H4 (cell line): ENCODE results near the gene COL13A1. TPM values are rescaled to one million over a fixed set of nuclear protein-coding genes. Genes with fewer than 3 reads are reported as not detected.

Source experiments
- DNase-seq: peaks from one replicate; pipeline ENCODE4 v3.0.0-alpha.2; 2015; ENCODE audit warnings: low spot score
- total RNA-seq: library from RNA; depleted of rRNA; stranded (reverse); fragments of >200 nt; shearing (Covaris generic); gene quantifications from 2 replicates; pipeline ENCODE4 v1.2.3, GENCODE V29; 2014

The COL13A1 gene
- total RNA-seq, 1 experiment from 2014 or later, result 0.50 TPM

GRCh38 chr10:69885379-69886013, 83.8 kb downstream of the COL13A1 start:
- no peak for DNase-seq

- no peak for DNase-seq
Measured at GRCh38 chr10:69888882-69889584, 87.3 kb downstream of the COL13A1 start.

DNA sequence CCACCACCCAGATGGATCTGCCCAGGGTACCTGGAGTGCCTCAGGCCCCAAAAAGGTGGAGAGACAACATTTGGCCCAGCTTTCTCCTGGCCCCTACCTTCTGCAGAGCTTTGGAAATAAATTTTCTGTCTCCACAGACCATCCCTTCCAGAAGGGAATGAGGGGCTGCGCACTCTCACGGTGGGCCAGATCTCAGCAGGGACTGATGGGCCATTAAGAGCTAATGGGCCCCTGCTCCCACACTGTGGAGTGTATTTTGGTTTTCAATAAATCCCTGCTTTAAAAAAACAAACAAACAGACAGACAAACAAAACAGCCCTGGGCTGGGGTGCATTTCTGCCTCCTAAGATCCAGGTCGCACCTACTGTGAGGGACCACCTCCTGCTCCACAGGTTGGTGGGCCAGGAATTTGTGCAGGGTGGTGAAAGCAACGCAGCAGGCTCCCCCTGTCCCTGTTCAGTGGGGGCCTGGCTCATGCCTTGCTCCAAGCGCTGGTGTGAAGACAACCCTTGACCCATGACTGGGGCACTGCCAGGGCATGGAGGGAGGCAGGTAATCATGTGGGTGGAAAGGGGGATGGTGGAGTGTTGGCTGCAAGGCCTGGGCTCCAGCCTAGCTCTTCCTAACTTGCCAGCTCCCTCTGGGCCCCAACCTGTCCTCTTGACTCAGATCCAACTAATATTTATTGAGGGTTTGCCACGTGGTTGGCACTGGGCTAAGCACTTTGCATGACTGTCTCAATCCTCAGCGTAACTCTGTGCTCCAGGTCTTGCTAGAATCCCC, 88.5 kb downstream of the COL13A1 start:
- DNase-seq, result no peak

GRCh38 chr10:69891057-69891617, 89.4 kb downstream of the COL13A1 start:
- DNase-seq, result no peak

- DNase-seq, result no peak
Measured at GRCh38 chr10:69892406-69892805, 90.7 kb downstream of the COL13A1 start.

DNA sequence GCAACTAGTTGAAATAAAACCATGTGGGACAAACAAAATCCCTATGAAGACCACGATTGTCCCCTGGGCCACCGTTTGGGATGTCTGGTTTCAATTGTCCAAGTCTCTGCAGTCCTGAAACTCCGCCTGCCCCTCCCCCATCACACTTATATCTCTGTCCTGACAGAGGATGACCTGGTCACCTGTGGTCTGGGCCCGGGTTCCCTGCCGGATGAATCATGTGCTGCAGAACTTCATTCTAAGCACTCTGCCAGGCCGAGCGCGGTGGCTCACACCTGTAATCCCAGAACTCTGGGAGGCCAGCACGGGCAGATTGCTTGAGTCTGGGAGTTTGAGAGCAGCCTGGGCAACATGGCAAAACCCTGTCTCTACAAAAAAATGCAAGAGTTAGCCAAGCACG, 91.1 kb downstream of the COL13A1 start:
- no peak for DNase-seq

DNA sequence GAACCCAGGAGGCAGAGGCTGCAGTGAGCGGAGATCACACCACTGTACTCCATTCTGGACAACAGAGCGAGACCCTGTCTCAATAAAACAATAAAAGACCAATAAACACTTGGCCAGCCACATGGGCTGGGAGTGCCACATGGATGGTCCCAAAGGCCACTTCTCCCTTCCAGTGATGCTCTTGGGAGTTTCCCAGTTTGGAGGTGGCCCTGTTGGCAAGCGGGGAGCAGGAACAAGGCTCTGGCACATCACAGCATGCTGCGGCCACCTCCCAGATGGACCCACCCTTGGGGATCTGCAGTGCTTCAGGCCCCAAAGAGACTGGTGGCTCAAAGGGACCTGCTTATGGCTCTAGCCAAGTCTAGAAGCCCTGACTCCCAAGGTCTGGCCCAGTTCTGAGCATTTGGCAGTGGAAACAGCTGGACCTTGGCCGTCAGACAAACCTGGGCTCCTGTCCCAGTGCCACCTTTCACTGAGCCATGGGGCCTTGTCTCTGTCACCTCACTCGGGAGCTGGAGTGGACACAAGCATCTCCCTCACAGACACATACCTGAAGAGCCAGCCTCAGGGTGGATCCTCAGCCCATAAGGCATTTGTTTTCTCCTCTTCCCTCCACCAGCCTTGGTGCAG, 91.7 kb downstream of the COL13A1 start:
- no peak for DNase-seq

DNA sequence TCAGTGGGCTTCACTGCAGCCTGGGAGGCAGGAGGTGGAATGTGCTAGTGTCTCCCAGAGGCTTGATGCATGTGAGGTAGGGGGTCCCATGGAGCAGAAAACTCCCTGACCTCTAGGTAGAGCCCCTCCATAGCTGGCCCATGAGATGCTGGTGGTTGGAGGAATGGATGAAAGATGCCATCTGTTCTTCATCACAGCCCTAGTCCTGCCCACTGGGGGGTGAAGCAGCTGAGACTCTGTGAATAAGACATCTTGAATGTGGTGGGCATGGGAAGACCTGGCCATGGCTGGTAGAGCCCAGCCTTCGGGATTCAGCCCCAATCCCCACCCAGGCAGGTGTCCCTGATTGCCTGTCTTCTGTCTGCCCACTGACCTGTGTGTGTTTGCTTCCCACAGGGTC, 92.5 kb downstream of the COL13A1 start:
- DNase-seq, result no peak

- no peak for DNase-seq
Measured at GRCh38 chr10:69895759-69896158, 94.1 kb downstream of the COL13A1 start.

- no peak for DNase-seq
Measured at GRCh38 chr10:69896606-69897231, 95.0 kb downstream of the COL13A1 start.

GRCh38 chr10:69897432-69897831, 95.7 kb downstream of the COL13A1 start:
- DNase-seq, result no peak

- no peak for DNase-seq
Measured at GRCh38 chr10:69897999-69898398, 96.3 kb downstream of the COL13A1 start.

DNA sequence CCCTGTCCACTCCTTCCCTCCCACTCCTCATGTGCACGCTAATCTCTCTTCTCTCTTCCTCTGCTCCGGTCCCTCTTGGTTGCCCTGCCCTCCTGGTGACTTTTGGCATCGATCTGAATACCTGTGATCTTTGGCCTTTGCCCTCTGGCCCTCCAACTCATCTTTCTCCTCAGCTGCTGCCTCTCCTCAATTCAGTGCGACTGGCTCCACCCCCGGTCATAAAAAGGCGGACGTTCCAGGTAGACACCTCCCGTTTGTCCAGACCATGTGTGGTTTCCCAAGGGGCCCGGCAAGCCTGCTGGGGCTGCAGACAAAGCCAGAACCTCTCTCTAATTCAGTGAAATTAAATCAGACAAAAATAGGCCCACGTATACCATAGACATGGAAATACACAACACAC, 96.8 kb downstream of the COL13A1 start:
- no peak for DNase-seq

GRCh38 chr10:69898941-69899340, 97.2 kb downstream of the COL13A1 start:
- DNase-seq, result no peak

GRCh38 chr10:69899727-69900595, 98.3 kb downstream of the COL13A1 start:
- DNase-seq, result no peak

DNA sequence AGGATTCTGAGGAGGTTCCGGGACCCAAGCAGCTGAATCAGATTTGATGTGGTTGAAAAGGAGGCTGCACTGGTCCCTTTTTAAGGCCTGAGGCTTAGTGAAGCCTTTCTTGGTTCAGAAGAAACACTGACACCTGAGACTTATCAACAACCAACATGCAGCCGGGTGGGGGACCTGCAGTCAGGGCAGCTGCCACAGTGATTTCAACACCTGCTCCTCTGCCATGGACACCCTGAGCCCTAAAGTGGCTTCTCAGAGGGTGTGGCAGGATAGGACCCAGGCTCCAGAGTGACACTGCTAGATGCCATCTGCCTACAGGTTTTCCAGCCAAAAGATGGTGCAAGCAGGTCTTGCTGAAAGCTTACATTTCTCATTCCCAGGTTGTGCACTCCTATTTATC, 99.3 kb downstream of the COL13A1 start:
- no peak for DNase-seq

DNA sequence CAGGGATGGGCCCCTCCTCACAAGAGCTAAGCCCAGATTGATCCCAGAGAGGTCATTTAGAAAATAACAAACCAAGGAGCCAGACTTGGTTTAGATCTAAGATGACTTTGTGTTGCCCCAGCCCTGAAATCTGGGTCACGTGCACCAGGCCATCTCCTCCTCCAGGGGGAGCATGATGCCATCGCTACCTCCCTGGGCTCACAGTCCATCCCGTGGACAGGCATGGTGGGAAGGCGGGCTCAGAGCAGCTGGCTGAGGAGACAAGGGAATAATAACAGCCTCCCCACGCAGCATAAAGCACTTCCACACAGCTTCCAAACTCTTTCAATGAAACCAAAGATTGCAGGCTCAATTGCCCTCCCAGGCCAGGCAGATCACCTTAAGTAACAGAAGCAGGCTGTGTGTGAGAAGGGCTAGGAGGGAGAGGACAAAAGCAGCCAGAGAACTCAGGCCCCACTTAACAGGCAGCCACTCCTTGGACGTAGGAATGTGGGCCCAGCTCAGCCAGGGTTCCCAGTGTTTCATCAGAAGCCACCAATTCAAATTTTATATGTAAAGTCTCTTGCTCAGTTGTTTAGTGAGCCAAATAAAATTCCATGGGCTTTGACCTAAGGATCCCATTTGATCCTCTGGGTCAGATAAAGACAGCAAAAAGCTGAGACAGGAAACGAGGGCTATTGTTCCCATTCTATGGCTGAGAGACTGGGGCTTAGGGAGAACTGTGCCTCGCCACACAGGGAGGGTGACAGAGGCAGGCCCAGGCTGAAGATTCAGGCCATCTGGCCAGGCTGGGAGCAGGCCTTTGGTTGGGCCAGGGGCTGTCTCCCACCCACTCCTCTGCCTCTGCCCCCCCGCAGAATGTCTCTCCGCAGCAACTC, 100.2 kb downstream of the COL13A1 start:
- DNase-seq, result peak; percentile 63

DNA sequence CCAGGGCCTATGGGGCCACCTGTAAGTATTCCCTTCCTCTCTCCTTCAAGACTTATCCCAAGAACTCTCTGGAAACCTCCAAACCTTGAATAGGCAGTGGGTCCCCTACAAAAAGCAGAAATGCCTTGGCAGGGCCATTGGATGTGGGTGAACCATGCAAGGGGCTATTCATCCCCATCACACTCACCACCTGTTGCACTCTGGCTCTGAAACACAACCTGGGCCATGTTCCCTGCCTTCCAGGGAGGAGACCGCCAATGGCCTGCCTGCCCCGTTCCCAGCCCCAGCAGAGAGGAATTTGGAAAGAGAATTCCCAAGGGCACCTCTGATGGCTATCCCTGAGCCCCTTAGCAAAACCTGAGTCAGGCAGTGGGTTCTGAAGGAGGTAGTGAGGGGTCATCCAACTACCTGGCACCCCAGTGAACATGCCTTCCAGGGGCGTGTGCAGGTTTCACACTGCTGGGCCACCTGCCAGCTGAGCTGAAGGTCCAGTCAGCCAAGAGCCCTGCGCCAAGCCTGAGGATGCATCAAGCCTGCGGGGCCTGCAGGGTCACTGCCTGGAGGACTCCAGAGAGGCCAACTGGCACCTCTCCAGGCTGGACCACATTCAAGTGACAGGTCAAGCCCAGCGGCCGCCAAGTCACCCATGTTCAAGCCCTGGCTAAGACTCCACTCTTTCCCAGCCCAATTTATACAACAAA, 101.3 kb downstream of the COL13A1 start:
- no peak for DNase-seq

- no peak for DNase-seq
Measured at GRCh38 chr10:69904533-69904932, 102.8 kb downstream of the COL13A1 start.
